ENCODE measurements around the gene UBE2H.
"Not testable (repeated sequence)": the region's sequence is repeated elsewhere in the genome, so short reads cannot be mapped to it uniquely, and the experiment has no call there.

The UBE2H gene

DNA sequence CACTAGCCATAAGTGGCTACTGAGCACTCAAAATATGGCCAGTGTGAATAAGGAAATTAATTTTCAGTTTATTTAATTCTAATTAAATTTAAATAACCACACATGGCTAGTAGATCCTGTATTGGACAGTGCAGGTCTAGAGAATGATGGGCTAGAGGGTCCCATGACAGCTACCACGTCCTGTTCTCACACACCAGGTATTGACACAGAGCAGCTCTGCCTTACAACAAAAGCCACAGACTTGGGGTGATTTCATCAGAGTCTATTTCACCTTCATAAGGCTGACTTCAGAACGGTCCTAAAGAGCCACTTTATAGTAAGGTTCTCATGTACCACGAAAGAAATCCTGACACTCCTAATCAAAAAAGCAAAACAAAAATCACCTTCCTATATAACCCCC, 111.3 kb downstream of the UBE2H start:
- DNase-seq, result no peak

DNA sequence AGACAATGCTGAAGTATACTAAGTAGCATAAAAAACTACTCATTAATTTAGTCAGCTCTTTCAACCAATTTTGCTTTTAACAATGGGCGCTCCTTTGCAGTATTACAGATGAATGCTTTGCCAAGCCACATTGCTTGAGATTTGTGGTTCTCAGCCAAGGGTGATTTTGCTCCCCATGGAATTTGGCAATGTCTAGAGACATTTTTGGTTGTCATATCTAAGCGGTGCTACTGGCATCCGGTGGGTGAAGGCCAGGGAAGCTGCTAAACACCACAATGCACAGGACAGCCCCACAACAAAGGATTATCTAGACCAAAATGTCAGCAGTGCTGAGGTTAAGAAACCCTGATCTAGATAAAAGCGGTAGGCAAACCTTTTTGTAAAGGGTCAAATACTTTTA, 112.0 kb downstream of the UBE2H start:
- DNase-seq, result no peak

DNA sequence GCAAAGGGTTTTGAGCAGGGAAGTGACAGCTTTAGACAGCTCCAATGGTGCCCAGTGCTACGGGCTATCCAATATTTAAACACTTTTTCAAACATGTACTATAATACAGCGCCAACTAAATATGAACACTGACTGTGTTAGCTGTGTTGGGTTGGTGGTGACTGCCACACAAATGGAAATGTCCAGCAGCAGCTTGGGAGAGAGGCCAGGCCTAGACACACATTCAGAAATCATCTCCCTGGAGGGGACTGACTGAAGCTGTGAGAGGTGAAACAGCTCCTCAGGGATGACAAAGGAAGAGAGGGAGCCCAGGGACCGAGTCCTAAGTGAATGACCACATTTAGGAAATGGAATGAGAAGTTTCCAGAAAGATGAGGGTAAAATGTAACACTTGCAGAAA, 115.8 kb downstream of the UBE2H start:
- DNase-seq, result no peak

DNA sequence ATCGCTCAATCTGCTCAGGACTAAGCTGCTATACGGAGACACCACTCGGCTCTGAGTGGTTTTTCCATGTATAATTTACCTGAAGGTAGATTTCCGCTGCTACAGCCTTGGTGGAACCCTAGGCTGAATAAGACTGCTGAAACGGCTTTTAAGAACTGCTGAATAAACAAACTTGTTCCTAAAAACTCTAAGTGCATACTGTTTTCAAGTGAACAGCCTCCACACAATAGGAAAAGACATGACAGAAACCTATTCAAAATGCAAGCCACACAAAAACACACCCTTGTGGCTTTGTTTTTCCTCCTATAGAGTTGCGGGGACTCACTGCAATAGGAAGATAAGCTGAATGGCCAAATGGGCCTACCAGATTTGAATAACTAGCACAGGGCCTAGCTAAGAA, 117.2 kb downstream of the UBE2H start:
- DNase-seq, result no peak

DNA sequence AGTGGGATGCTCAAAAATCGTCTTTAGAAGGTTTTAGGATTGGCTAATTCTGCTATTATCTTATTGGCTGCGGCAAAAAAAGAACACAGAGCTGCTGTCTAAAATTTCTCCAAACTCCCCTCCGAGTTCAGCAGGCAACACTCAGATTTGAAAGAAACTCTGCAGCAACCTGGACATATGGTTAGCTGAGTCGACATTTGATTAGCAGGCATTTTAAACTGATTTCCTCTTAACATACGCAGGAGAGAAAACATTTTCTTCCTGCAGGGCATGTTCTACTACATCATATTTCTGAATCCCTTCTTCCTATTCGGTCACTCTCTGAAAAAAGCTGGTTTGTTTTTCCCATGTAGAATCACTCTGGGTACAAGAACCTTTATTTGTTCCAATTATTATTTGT, 119.4 kb downstream of the UBE2H start:
- not testable (repeated sequence) for DNase-seq

DNA sequence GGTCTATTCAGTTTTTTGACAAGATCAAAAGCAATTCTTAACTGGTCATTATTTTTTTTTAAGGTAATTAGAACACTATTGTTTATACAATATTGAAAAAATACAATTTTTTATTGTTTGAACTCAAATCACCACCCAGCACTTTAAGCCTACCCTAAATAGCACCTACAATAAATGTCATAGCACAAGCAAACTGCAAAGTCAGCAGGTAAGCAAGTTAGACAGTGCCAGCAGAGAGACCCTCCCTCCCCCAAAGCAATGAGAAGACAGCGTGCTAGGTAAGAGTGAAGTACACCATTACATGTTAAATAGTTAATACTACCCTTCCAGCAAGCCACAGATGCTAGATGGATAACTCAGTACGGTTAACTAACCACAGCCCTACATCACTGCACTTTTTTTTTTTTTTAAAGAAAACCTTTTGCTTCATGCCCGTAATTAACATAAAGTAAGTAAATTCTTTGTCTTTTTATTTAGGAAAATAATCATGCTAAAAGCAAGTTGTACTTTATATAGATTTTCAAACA, 120.0 kb downstream of the UBE2H start:
- no peak for DNase-seq

DNA sequence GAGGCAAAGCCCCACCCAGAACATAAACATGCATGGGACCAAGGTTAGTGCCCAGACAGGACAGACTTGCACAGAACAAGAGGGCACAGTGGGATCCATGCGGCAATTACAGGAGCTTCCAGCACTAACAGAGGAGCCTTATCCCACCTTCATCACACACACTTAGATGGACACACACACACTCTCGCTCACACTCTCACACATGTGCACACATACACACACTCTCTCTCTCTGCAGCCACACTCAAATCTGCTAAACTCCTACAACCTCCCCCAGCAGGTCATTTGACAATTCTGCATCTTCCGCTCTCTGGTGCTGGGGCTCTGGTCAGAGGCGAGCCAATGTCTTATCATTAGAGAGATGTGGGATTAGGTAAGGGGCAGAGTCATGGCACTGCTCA, 120.5 kb downstream of the UBE2H start:
- no peak for DNase-seq

DNA sequence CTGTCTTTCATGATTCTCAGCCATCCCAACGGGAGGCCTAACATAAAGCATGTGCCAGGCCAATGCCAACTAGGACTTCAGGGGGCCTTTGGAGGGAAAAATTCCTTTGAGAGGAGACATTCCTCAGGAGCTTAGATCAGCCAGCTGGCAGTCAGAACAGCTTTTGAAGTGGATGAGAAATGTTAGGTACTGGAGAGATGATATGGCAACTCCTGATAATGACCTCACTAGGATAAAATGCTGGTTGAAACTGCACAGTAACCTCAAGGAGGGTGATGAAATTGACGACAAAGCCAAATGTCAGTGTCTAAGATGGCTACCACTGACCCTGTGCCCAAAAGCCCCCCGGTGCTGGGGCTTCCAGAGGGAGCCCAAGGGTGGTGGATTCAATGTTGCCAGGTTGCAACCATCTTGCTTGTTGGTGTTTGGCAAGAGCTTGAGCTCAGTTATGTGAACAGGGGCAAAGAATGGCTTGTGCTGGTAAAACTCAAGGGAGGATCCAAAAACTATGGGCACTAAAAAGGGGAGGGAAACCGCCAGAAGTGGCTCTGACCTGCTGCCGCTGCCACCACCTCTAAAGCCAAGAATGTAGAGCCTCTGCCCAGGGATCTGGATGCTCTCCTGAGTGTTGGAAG, 121.2 kb downstream of the UBE2H start:
- no peak for DNase-seq

DNA sequence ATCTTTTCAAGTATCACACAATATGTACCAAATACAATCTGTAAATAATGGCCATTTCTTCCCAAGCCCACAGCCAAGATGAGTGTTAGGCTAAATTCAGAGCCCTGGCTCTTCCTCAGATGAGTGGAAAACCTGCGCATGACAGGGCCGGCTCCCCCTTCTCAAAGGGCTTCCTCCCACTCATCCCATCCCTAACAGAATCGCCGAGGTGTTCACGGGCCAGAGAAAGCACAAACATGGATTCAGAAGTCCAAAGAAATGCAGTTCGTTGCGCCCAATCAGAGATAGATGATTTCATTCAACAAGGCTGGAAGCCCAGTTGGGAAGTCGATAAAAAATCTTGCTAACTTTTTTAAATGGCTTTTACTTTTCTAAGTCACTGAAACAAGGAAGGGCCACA, 121.8 kb downstream of the UBE2H start:
- DNase-seq, result no peak

DNA sequence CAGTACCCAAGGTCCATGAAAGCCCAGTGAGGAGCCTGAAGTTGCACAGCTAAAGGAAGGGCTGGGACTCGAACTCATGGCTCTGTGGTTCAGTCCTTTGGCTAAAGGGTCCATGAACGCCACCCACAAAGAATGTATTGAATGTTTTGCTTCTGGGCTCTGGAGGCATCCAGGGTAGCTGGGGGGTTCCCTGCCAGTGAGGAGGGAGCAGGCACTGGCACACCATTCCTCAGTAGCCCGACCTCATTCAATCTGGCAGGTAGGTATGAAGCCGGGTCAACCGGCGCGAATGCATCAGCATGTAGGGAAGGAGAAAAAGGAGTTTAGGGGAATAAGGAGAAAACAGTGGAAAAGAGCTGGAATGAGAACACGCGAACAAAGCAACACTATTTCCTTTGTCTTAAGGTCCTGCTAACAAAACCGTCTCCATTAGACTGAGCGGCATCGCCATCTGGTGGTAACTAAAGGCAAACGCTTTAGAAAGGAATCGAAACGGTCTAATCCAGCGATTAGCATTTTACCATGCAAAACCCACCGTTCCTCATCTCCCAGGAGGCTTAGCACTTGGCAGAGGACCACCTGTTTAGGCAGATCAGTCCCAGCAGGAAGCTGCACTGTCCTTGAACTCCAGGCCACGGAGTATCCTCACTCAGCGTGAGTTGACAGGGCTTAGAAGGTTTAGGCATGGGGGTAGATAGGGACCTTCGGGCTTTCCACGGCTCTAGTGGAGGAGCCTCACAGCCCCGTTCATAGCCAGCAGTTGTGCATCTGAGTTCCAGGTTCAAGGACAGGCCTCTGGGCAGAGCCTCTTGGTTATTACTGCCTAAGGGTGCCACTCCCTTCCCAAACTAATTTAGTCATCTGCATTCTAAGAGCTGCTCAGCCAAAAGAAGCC, 122.8 kb downstream of the UBE2H start:
- DNase-seq, result no peak

DNA sequence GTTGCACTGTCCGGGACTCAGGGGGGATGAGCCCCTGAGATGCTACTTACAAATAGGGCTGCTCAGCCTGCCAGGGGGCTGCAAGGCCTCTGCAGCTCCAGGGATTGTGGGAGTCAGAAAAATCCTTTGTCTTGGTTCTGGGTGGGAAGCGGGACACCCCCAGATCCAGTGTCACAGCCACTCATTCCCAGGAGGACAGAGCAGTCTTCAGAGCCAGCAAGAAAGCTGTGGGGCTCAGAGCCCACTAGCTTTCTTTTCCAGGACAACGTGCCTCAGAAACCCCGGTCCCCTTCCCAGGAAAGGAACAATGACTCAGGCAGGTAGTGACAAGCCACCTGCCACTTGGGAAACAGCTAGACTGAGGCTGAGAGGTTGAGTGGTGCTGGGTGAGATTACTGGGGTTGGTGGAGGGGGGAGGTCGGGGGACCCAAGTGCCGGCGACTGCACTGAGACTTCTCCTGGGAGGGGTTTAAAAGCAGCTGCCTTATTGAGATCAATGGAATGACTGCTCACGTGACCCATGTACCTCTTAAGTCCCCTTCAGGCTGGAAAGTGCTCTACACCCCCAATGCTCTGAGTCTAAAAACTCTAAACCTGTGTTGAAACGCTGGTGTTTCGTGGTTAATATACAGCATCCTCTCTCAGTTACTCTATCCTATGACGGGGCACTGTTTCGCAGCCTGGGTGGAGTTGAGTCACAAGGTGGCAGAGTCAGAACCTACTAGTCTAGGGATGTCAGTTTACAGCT, 123.6 kb downstream of the UBE2H start:
- DNase-seq, result no peak

DNA sequence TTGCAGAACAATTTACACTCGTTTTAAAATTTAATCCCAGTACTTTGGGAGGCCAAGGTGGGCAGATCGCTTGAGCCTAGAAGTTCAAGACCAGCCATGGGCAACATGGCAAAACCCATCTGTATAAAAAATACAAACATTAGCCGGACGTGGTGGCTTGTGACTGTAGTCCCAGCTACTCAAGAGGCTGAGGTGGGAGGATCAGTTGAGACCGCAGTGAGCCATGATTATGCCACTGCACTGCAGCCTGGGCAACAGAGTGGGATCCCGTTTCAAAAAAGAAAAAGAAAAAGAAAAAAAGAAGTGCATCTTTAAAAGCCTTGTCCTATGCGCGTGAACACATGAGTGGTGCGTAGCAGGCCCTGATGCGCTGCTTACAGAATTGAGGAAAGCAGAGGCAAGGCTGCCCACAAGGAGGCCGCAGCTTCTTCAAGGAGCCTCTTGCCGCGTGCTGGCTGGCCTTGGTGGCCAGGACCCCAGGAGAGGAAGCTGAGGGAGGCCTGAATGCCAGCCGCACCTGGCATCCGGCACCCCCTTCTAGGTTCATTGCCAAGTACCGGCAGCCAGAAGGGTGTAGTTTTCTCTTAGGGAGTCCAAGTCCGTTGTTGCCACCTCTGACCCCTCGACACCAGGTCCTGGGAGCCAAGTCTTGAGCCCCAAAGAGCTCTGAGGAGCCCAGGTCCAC, 124.5 kb downstream of the UBE2H start:
- no peak for DNase-seq

DNA sequence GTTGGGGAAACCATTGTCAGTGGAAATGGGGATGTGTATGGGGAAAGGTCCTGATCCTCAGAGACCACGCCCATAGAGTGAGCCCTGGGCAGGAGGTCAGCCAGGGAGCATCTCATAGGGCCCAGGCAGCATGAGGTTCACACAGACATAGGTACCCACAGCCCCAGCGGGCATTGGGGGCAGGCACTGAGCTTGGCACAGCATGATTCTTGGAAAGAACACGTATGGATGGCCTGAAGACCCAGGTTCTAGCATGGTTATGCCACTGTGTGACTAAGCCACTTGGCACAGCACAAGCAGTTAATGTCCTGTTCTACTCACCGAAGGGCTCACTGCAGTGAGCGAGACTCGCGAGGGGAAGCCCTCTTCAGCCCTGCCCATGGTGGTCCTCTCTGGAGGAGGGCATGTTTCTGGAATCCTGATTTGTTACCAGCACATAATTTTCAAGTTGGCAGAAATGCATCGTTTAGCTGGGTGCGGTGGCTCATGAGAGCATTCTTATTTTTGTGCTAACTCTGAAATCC, 125.2 kb downstream of the UBE2H start:
- DNase-seq, result no peak

DNA sequence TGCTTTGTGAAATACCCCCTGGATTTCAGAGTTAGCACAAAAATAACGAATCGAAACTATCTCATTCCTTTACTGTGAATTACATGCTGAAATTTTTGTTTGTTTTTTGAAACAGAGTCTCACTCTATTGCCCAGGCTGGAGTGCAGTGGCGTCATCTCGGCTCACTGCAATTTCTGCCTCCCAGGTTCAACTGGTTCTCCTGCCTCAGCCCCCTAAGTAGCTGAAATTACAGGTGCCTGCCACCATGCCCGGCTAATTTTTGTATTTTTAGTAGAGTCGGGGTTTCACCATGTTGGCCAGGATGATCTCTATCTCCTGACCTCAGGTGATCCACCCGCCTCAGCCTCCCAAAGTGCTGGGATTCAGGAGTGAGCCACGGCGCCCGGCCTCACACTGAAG, 125.9 kb downstream of the UBE2H start:
- DNase-seq, result not testable (repeated sequence)

DNA sequence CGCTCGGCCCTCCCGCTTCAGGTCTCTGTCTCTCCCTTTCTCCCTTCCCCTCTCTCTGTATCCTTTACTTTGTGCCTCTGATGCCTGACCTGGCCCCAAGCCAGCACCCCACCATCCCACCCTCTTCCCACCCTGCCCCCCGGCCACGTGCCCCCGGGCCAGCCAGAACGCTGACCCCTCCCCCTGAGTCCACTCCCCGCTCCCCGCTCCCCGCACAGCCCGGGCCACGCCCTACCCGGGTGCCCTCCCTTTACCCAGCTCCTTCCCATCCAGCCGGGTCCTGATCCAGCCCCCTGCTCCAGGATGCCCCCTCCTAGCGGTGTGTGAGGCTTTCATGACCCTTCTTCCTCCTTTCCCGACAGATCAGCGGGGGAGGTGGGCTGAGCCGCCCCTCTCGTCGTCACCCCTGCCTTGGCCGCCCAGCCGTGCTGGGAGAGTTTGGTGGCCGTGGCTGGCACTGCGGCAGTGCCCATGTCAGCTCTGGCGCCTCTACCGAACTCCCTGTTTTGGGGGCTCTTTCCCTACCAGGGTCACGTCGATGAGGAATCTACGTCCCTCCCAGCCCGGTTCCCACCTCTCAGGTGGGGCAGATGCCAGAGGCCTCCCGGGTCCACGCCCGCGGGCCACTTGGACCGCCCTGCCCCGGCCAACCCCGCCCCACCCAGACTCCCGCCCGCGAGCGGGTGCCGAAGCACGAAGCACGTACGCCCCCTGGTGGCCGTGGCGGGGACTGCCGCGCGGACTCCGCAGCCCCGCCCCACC, 127.4 kb downstream of the UBE2H start:
- no peak for DNase-seq

DNA sequence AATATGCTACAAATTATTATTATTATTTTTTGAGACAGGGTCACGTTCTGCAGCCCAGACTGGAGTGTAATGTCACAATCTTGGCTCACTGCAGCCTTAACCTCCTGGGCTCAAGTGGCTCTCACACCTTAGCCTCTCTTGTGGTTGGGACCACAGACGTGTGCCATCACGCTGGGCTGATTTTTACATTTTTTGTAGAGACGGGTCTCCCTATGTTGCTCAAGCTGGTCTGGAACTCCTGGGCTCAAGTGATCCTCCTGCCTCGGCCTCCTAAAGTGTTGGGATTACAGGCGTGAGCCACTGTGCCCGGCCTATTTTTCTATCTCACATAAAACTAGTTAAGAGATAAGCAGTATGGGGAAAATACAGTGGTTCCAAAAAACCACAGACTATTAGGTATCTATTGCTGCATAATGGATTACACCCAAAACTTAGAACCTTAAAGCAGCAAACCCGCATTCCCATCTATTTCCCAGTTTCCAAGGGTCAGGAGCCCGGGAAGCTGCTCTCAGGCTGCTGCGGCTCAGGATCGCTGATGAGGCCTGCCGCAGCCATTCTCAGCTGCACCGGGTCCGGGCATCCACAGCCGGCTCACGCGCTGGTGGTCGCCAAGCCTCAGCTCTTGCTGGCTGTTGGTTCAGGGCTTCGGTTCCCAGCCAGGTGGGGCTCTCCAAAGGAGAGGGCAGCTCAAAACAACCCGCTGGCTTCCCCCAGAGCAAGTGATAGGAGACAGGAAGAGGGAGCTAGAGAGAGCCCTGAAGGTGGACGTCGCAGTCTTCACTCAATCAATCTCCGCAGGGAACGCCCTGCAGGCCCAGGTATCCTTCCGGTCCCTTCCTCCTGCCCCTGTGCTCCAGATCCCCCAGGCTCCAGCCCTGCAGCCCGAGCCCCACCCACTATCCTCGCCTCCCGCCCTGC, 128.2 kb downstream of the UBE2H start:
- DNase-seq, result no peak

DNA sequence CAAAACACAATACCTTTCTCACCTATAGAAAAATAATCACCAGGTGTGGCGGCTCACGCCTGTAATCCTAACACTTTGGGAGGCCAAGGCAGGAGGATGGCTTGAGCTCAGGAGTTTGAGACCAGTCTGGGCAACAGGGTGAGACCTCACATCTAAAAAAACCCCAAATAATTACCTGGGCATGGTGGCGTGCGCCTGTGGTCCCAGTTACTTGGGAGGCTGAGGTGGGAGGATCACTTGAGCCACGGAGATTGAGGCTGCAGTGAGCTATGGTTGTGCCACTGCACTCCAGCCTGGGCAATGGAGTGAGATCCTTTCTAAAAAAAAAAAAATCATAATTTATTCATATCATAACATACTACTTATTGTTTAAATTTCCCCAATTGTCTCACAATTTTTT, 129.6 kb downstream of the UBE2H start:
- not testable (repeated sequence) for DNase-seq

DNA sequence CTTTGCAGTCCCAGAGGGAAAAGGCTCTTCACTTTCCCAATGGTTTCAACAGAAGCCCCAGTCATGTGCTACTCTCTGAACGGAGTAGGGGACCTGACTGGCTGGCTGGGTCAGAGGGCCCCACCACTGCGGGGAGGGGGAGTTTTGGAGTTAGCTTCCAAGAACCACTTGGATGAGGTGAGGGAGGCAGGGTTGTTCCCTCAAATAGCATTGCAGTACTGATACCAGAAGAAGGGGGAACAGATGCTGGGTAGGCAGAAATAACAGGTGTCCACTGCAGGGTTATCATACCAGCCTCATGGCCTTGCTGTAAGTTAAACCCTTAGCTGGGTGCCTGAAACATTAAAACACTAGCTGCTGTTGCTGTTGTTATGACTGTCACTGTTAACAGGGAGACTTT, 131.3 kb downstream of the UBE2H start:
- no peak for DNase-seq

DNA sequence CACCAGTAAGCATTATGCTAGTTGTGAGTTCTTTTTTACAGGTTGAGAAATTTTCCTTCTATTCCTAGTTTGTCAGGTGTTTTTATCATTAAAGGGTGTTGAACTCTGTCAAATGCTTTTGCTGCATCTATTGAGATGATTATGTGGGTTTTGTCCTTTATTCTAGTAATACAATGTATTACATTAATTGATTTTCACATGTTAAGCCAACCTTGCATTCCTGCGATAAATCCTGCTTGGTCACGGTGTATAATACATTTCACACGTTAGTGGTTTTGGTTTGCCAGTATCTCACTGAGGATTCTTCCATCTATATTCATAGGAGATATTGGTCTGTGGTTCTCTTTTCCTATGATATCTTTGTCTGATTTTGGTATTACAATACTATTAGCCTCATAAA, 136.0 kb downstream of the UBE2H start:
- DNase-seq, result no peak

DNA sequence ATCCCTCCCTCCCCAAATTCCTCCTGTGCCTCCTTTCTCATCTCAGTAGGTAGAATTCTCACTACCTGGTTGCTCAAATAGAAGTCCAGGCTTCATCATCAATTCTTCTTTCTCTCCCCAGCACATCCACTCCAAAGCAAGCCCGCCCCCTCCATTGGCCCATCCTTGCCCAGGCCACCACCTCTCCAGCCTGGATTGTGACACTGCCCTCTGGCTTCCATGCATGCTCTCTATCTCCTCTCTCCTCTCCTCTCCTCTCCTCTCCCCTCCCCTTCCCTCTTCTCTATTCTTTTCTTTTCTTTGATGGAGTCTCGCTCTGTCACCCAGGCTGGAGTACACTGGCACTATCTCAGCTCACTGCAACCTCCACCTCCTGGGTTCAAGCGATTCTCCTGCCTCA, 144.9 kb downstream of the UBE2H start:
- no peak for DNase-seq
